ENCODE results near the gene SDCBP2.

SDCBP2 gene

DNA sequence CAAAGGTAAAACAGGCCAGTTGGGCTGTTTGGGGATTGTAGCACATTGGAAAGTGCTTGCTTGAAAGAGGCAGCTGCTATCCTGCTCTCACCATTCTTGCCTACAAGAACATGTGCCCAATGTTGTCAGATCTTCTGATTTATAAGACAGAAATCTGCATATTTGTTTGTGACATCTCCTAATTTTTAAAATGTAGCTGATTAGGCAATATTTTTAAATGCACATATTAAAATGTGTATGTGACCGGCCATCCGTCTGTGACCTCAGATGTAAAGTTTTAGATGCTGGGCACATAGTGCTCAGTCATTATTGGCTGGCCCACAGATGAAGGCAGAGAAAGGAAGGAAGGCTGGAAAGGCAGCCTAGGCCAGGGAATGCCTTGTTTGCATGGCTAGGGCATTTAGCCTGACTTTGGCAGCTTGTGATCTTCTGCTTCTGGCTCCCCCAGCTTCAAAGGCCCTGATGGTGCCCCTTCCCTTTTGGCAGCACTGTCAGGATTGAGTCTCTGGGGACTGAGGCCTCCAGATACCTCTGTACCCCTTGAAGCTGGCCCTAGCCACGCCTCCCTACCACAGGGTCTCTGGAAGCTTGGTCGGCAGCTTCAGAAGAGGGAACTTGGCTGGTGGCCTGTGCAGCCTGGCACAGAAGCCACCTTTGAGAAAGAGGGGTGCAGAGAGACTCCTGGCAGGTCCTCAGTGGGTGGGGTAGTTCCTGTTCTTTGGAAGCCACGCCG, 56.4 kb downstream of the SDCBP2 start:
- TF ChIP-seq, protein P1, sequence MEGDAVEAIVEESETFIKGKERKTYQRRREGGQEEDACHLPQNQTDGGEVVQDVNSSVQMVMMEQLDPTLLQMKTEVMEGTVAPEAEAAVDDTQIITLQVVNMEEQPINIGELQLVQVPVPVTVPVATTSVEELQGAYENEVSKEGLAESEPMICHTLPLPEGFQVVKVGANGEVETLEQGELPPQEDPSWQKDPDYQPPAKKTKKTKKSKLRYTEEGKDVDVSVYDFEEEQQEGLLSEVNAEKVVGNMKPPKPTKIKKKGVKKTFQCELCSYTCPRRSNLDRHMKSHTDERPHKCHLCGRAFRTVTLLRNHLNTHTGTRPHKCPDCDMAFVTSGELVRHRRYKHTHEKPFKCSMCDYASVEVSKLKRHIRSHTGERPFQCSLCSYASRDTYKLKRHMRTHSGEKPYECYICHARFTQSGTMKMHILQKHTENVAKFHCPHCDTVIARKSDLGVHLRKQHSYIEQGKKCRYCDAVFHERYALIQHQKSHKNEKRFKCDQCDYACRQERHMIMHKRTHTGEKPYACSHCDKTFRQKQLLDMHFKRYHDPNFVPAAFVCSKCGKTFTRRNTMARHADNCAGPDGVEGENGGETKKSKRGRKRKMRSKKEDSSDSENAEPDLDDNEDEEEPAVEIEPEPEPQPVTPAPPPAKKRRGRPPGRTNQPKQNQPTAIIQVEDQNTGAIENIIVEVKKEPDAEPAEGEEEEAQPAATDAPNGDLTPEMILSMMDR (IDR thresholded peaks at IDR 0.05; ENCODE audit: low read depth, low read length, missing control alignments) = no peak
- H3K4me3 ChIP-seq (ENCODE audit: low read depth, low read length) = no peak overlapping the region
- in situ Hi-C loops (cut with HindIII; ENCODE audit: low pct_ligation_motif_present, low sequenced_read_pairs) = no loop called here
- no peaks in the 10 kb centered on the region for H3K36me3 ChIP-seq (replicated peaks)
- H3K27ac ChIP-seq = no peak overlapping the region
- no peak for DNase-seq
- no peaks in the 10 kb centered on the region for H3K27me3 ChIP-seq (replicated peaks)

DNA sequence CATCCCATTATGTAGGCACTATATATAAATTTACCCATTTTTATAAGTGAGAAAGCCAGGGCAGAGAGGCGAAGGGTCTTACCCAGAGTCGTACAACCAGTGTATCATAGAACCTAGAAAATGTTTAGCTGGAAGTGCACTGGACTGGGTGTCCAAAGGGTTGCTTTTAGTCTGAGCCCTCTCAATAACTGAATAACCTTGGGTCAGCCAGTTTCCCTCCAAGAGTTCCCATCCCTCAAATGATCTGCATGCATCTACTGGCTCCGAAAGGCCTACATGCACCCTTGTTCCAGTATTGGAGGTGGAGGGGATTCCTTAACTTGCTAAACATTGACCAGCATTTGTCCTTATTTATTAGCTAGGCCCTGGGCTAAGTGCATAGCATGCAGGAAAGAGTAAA, 59.1 kb downstream of the SDCBP2 start:
- no peak overlapping the region for H3K4me3 ChIP-seq (ENCODE audit: low read depth, low read length)
- no peak for DNase-seq
- no peaks in the 10 kb centered on the region for H3K36me3 ChIP-seq (replicated peaks)
- in situ Hi-C loops (cut with HindIII; ENCODE audit: low pct_ligation_motif_present, low sequenced_read_pairs) = no loop called here
- TF ChIP-seq, protein P1 (IDR thresholded peaks at IDR 0.05; ENCODE audit: low read depth, low read length, missing control alignments) = no peak
- no peak overlapping the region for H3K27ac ChIP-seq
- H3K27me3 ChIP-seq (replicated peaks) = no peaks in the 10 kb centered on the region

DNA sequence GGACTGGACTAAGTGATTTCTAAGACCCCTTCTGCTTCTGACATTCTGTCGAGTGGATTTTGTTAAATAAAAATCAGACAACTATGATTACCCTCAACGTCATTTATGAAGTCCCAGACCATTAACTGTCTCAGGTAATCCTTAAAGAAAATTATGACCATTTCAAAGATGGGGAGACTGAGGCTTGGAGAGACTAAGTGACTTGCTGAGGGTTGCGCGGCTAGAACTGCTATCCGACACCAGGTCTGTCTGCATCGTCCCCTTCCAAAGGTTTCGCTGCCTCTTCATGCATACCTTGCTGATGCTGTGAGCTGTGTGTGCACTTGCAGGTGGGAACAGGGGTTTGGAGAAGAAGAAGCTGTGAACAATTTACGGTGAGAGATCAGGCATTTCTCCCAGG, 59.7 kb downstream of the SDCBP2 start:
- Histone ChIP-seq H3K27ac (no peak overlapping the region), H3K36me3 (replicated peaks) (no peaks in the 10 kb centered on the region), H3K27me3 (replicated peaks) (no peaks in the 10 kb centered on the region), H3K4me3 (ENCODE audit: low read depth, low read length) (no peak overlapping the region)
- in situ Hi-C loops (cut with HindIII; ENCODE audit: low pct_ligation_motif_present, low sequenced_read_pairs) = no loop called here
- DNase-seq = no peak
- TF ChIP-seq, protein P1 (IDR thresholded peaks at IDR 0.05; ENCODE audit: low read depth, low read length, missing control alignments) = no peak

DNA sequence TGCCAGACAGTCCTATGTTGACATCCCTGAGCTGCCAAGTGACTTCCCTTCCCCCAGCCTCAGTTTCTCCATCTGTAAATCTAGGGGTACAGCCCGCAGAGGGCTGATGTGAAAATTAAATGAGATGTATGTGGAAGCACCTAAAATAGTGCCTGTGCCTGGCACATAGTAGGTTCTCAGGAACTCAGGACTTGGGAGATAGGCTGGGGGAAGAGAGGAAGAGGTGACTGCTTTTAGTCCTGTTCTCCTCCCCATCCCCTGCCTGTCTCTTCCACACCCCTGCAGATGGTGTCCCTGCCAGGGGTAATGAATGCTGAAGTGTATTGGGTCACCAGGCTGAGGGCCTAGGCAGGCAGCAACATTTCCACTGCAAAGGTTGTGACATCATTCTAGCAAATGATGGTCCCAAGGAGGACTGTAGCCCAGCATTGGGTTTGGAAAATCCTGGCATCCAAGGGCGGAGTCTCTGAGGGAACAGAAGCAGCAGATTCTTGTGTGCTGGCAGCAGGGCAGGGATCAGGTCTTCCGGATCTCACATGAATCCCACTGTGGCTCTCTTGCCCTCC, 61.0 kb downstream of the SDCBP2 start:
- Histone ChIP-seq H3K4me3 (ENCODE audit: low read depth, low read length) (no peak overlapping the region), H3K36me3 (replicated peaks) (no peaks in the 10 kb centered on the region), H3K27me3 (replicated peaks) (no peaks in the 10 kb centered on the region), H3K27ac (no peak overlapping the region)
- TF ChIP-seq, protein P1 (IDR thresholded peaks at IDR 0.05; ENCODE audit: low read depth, low read length, missing control alignments) = no peak
- in situ Hi-C loops (cut with HindIII; ENCODE audit: low pct_ligation_motif_present, low sequenced_read_pairs) = no loop called here
- DNase-seq = no peak

DNA sequence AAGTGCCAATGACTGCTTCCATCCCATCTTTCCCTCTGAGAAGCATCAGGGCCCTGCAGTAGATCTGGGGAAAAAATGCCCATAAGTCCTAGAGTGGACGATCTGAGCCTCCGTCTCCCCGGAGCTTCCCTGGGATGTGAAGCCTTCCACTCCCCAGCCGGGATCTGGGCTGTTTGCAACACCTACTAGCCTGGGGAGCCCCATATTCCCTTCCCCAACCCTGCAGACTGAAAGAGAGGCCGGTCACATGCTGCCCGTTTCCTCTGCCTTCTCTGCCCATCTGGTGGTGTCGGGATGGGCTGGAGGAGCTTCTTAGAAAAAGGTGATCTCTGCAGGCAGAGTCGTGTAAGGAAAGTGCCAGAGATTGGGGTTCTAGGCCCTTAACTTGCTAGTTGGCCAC, 61.8 kb downstream of the SDCBP2 start:
- Histone ChIP-seq H3K27ac (no peak overlapping the region), H3K36me3 (replicated peaks) (no peaks in the 10 kb centered on the region), H3K4me3 (ENCODE audit: low read depth, low read length) (peak overlapping the region; percentile 68), H3K27me3 (replicated peaks) (no peaks in the 10 kb centered on the region)
- TF ChIP-seq, protein P1 (IDR thresholded peaks at IDR 0.05; ENCODE audit: low read depth, low read length, missing control alignments) = no peak
- in situ Hi-C loops (cut with HindIII; ENCODE audit: low pct_ligation_motif_present, low sequenced_read_pairs) = no loop called here
- DNase-seq = no peak
